SW 1271 (cell line): Measurements from ENCODE around the gene S100A12.
"Not testable (repeated sequence)": the region's sequence is repeated elsewhere in the genome, so short reads cannot be mapped to it uniquely, and the experiment has no call there.

Source experiments
- DNase-seq, 2 experiments: peaks; one replicate each; lab custom pipeline; 2025; lab: John Stamatoyannopoulos, UW

The S100A12 gene

GRCh38 chr1:153353226-153353947, 22.0 kb downstream of the S100A12 start:
- no peak for DNase-seq

- DNase-seq: peak in 1 of 2 experiments; percentile 57
Observed at GRCh38 chr1:153352523-153352922, 22.9 kb downstream of the S100A12 start.

DNA sequence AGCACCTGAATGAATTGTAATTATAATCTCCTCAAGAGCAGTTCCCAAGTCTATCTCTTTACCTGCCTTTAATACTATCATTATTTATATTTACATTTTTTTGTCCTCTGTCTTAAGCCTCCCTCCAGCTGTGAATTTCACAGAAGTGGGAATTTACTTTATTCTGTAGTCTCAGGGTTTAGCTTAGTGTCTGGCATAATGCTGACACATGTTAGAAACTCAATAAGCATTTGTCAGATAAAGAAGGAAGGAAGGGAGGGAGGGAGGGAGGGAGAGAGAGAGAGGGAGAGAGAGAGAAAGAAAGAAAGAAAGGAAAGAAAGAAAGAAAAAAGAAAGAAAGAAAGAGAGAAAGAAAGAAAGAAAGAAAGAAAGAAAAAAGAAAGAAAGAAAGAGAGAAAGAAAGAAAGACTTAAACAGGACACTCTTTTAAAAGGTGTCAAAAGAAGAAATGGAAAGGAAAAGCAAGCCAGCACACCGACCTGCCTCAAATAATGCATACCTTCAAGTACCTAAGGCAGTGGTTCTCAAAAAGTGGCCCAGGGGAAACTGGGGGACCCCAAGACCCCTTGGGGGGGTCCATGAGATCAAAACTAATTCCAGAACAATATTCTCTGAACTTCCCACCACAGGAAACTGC, 25.0 kb downstream of the S100A12 start:
- no peak for DNase-seq

GRCh38 chr1:153349363-153350320, 25.8 kb downstream of the S100A12 start:
- DNase-seq: no peak

- no peak for DNase-seq
Observed at GRCh38 chr1:153348511-153349362, 26.7 kb downstream of the S100A12 start, which contains the start of gene PGLYRP4. TSS of gene PGLYRP4 (minus strand) at chr1:153348841. CDS start at chr1:153347932, 909 bp downstream.

- no peak for DNase-seq
Observed at GRCh38 chr1:153347856-153348255, 27.6 kb downstream of the S100A12 start.

DNA sequence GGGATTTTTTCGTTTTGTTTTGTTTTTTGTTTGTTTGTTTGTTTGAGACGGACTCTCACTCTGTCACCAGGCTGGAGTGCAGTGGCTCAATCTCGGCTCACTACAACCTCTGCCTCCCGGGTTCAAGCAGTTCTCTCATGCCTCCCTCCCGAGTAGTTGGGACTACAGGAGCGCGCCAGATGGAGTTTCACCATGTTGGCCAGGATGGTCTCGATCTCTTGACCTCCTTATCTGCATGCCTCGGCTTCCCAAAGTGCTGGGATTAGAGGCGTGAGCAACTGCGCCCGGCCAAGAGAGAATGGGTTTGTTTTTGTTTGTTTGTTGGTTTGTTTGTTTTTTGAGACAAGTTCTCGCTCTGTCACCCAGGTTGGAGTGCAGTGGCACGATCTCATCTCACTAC, 28.4 kb downstream of the S100A12 start:
- not testable (repeated sequence) for DNase-seq

DNA sequence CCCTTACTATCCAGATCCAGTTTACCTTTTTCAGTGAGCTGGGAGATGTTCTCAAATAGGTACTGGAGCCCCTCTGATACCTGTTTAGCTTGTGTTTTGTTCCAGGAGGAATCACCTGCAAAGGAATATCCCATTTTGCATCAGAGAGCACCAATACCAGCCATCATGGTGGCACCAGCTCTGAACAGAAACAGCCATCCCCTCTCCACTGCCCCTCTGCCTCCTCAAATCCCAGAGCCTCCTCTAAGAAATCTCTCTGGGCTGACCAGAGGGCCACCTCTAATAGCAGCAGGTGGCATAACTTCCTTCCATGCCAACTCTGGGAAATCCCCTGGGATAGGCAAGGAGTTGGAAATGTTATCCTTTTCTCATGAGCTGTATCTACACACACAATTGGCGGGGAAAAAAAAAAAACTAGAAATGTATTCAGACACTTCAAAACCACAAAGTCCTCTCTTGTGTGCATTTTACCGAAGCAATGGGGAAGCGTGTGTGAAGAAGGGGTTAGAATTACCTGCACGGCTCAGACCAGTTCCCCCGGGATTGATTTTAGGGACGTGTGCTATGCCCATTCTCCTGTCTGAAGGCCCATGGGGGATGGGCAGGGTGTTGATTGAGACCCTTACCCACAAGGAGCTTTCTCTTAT, 29.2 kb downstream of the S100A12 start:
- DNase-seq: no peak

GRCh38 chr1:153345187-153346076, 30.0 kb downstream of the S100A12 start:
- DNase-seq: no peak

- DNase-seq: no peak
Observed at GRCh38 chr1:153344718-153345025, 30.7 kb downstream of the S100A12 start.

DNA sequence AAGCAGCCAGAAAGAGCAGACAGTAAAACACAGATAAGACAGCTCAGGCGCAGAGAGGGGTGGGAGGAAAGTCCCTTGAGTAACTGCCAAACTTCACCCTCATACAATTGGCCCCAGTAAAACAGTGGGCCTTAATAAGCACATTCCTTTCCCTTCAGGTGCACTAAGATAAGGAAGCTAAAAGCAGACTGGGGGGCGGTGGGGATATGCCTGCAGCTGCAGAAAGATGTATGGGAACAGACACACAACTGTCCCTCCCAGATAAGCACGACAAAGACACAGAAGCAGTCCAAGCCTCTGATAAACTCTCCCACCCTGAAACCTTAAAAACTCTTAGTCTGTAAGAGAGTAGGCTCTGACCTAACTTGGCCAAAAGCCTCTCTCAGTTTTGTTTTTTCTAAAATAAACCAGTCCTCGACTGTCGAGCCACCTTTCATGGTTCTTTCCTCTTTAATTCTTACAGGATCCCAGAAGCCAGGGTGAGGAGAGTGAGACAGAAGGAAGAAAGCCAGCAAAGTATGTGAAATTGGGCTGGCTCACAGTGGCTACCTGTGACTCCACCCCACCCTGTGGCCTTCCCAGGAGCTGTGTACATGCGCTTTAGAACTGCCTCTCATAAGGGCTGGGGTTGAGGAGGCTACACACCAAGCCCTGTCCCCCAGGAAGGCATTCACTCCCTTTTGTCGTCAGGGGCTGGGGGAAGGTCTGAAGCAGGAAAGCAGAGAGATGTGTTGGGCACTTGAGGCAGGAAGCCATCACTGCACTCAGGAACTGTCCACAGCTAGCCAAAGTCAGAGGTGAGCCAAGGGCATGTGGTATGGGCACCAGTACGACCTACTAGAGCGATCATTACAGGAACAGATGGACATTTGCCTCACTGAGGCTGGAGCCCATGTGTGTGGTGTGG, 31.4 kb downstream of the S100A12 start:
- DNase-seq: no peak

DNA sequence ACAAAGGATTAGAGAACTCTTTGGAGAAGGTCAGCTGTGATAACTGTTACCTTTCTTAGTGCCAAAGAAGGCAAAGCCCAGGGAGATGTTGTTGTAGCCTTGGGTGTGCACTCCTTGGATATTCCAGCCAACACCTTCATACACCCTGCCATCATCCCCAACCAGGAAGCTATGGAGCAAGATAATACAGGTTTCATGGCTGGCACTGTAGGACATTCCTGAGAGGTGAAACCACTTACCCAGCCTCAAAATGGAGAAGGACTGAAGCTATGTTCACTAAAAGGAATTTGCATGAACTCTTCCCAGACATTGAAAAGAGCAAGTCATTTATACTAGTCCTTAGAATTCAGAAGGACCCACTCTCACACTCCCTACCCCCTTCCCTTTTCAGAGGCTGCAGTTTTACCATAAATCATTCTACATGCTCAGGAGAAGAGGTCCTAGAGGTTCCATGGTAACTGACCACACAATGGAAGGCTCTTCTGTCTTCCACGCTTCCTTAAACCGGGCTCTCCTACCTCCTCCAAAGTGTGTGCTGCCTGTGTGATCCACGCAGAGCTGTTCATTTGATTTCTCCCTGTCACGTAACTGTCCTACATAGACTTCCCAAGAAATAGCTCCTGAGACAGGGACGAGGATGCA, 32.3 kb downstream of the S100A12 start:
- no peak for DNase-seq

GRCh38 chr1:153342178-153342577, 33.2 kb downstream of the S100A12 start:
- DNase-seq: no peak

GRCh38 chr1:153341431-153341934, 33.9 kb downstream of the S100A12 start:
- DNase-seq: no peak

GRCh38 chr1:153340356-153340755, 35.1 kb downstream of the S100A12 start:
- no peak for DNase-seq

DNA sequence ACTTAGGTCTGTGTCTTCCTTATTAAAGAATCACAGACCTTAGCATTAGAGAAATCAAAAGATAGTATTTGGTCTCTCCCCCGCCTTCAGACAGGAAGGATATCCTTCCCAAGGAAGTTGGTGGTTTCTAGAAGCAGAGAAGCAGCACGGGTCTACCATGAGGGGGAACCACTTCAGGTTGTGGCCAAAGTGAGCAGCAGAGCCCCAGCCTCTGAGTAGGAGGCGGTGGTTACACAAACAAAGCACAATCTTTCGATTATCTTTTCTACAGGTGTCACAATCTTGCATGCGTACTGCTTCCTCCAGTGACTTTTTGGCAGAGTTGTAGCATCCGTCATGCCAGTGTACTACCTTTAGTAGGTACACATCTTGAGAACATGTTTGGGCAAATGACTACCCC, 35.6 kb downstream of the S100A12 start:
- DNase-seq: no peak

DNA sequence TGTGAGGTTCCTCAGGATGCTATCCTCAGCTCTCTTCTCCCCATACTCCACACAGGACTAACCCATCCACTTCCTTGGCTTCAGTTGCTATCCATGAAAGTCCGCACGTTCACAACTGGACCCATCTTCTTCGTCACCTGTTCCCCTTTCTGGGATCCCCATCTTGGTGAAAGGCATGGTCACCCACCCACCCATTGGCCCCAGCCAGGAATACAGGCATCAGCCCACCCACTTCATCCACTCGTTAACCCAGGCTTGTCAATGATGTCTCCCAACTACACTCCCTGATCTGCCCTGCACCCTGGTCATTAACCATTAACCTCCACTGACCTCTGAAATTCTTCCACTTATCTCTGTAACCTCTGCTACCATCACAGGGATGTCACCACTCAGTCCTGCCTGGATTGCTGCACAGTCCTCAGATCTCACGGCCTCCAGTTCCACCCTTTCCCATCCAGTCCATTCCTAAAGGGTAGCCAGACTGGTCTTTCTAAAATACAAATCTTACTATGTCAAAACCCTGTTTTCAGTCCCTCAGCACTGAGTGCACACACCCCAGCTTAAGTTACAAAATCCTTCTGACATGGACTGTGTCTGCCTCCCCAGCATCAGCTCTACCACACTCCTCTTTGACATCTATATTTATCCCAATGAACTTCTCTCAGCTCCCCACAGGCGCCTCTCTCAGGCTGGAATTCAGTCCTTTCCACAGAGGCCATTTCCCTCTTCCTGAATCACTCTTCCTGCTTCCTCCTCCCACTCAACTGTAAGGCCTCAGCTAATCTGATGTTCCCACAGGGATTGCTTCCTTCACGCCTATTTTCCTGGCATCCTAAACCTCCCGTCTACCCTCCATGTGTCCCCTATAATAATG, 37.2 kb downstream of the S100A12 start:
- no peak for DNase-seq
